Measurements from ENCODE around the gene TIMM17A.
"Not testable (repeated sequence)": the region's sequence is repeated elsewhere in the genome, so short reads cannot be mapped to it uniquely, and the experiment has no call there.

Gene TIMM17A

DNA sequence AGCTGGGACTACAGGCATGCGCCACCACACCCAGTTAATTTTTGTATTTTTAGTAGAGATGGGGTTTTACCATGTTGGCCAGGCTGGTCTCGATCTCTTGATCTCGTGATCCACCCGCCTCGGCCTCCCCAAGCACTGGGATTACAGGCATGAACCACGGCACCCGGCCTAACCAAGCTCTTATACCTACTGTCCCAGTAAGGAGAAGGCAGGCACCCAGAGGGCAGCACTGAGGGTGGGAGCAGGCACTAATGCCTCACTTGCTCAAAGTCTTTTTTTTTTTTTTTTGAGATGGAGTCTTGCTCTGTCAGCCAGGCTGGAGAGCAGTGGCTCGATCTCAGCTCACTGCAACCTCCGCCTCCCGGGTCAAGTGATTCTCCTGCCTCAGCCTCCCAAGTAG lies 15.0 kb upstream of the TIMM17A start:
- DNase-seq (ENCODE audit: low read depth) = not testable (repeated sequence)

DNA sequence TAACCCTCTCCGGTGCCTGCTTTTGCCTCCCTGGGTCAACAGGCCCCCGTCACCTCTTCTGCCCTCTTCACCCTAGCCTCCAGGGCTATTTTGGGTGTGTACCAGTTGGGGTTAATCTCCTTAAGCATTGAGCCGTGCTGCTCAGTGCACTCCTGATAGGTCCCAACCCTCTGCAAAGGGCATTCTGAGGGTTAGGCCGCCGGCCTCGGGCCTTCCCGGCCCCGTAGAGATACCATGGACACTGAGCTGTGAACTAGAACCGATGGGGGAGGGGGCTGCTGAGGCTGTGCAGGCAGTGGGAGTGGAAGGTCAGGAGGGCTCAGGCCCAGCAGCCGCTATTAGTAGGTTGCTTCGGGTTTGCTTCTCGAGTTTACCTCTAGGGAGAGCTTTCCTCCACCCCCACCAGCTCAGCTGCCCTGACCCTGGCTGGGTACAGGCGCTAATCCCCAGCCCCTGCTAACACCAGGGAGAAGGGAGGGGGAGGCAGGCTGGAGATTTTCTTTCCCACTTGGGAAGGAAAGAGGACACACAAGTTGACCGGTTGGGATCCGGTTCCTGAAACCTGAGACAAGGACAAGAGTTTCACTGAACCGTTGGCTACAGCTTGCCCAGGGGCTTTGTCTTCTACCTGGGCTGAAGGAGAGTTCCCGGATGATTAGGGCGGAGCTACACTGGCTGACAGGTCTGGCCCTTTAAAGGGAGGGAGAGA lies 13.7 kb upstream of the TIMM17A start:
- no peak for DNase-seq (ENCODE audit: low read depth)

DNA sequence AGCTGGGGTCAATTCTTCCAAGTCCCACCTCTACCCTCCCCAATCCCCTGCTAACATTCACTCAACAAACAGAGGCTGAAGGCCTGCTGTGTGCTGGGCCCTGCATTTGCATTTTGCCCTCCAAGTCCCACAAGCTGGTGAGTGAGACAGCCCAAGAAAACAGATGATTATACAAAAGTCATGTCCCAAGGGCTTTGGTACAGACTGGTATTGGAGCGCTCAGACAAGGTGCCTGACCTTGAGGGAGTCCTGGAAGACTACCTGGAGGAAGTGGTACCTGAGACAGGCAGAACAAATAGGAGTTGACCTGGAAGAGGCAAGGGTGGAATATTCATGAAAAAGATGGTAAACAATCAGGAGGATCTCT lies 13.2 kb upstream of the TIMM17A start:
- DNase-seq (ENCODE audit: low read depth) = no peak

DNA sequence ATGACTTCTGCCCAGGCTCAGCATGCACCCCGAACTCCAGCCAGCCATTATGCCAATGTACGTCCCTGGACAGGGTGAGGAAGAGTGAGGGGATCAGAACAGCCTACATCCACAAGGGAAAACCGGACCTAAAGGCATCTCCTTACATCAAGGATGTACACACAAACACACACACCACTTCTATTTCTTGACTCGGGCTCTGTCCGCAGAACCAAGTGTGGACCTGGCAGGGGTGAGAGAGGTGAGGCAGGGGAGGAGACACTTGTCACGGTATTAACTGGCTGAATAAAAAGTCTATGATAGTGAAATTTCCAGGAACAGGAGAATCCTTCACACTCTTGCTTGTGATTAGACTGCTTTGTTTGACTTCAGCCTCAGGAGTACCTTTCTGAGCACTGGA lies 11.3 kb upstream of the TIMM17A start:
- DNase-seq (ENCODE audit: low read depth) = no peak

DNA sequence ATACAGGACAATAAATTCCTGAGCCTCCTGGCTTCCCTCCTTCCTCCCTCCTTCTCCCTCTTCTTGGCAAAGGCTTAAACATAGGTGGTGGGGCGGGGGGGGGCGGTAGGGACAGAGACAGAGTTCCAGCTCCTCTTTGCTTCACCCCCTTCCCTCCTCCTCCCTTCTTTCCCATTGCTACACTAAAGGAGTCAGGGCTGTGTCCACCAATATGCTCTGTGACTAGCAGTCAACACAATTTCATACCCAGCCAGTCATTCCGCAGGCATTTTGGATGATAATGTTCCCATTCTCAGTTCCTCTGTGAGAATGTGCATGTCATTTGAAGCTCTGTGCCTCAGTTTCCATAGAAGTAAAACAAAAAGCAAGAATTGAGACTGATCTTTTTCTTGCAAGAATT lies 10.7 kb upstream of the TIMM17A start:
- DNase-seq (ENCODE audit: low read depth) = no peak

DNA sequence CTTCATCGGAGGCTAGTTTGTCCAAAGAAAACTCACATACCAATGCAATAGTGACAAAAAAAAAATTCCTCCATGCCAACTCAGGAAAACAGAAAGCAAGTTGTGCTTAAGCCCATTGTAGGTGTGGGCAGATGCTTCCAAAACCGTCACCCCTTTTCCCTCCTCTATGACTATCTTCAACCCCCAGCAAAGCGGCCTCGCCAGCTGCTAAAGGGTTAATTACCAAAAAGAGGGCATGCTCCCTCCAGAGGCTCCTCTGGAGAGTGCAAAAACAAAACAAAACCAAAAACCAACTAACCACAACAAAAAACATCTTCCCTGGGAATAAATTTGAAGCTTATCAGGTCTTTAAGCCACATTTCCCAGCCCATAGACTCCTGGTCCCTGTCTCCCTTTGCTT lies 10.1 kb upstream of the TIMM17A start:
- DNase-seq (ENCODE audit: low read depth) = no peak

DNA sequence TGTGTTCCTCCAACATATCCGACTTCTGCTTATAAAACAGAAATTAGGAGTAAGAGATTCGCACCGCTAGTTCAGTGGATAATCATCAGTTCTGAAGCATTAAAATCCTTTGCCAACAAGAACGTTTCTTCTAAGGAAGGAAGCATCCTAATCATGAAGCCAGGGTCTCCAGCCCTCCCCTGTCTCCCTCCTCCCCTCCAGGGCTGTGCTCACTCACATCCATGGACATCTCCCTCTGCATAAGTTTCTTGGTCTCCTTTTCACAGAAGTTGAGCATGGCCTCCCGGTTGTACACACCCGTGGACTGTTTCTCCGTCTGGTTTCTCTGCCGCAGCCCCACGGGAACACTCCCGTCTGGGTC lies 9.5 kb upstream of the TIMM17A start:
- DNase-seq (ENCODE audit: low read depth) = no peak

DNA sequence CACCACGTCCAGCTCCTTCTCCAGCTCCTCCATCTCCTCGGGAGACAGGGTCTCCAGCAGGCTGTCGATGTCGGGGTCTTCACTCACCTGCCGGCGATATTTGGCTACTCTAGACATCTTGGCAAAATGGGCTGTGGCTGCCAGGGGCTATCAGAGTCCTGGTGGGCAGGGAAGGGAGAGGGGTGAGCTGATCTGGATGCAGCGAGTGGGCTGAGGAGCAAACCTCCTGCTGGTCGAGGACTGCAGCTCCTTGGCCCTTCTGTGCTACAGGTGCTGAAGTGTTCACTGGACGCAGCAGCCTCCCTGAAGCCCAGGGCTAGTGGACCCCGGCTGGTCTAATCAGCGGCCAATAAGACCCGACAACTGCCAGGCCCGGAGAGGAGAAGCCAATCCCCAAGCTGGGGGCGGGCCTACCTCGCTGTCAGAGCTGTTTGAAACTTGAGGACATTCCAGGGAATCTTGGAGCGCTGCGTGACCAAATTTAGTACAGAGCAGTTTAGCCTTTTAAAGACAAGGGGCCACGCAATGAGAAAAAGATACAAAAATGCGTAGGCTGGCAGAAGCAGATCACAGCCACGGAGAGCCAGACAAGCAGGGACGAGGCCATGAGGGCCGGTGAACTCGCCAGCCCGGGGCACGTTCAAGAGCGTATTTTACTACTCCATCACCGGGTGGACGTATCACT lies 8.9 kb upstream of the TIMM17A start, which contains the start of gene LMOD1:
LMOD1 (minus strand) TSS at position 325 of the 685 bp plus-strand sequence; CDS start at position 117, 208 bp downstream.
- DNase-seq (ENCODE audit: low read depth) = peak; percentile 5

DNA sequence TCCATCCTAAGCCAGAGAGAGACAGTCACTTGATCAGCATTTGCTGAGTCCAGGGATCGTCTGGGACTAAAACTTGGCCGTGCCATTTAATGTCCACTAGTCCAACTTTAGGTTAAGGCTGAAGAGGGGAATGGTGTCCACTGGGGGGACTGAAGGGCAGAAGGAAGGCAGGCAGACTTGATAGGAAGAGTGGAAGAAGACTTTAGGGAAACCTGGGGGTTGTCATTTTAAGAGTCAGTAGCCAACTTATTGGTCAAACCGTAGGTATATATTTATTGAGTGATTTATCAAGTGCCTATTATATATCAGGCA lies 7.7 kb upstream of the TIMM17A start:
- DNase-seq (ENCODE audit: low read depth) = no peak

DNA sequence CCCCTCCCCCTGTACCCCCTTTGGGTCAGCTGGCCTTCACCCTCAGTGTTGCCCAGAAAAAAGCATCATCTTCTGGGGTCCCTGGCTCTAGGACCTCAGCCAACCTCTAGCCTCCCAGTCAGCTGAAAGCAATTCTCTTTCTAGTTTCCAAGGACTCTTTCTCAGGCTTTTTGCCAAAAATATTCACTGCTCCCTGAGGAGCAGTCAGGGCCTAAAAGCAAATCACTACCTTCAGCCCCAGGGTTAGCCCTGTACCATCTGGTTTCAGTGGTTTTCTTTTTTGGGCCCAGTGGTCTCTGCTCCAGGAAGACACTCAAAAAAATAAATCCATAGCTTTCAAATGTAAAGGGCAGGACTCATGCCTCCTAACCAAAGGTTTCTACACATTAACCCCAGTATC lies 5.8 kb upstream of the TIMM17A start:
- no peak for DNase-seq (ENCODE audit: low read depth)

DNA sequence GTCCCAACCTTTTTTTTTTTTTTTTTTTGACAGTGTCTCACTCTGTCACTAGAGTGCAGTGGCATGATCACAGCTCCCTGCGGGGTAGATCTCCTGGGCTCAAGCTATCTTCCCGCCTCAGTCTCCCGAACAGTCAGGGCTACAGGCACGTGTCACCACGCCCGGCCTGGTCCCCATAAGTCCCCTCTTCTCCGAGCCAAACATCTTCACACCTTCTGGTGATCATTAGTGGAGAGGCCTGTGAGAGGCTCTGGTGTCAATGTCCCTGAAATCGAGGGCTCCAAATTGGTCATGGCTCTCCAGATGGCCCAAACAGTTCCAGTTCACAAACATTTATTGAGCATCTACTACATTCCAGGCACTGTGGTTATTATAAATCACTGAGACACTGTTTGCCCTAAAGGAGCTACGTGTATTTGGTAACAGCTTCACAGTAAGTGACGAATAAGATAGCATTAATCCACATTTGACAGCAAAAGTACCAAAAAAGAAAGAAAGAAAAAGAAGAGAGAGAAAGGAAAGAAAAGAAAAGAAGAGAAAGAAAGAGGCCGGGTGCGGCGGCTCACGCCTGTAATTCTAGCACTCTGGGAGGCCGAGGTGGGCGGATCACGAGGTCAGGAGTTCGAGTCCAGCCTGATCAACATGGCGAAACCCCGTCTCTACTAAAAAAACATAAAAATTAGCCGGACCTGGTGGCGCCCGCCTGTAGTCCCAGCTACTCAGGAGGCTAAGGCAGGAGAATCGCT lies 867 bp upstream of the TIMM17A start:
- DNase-seq (ENCODE audit: low read depth) = no peak

DNA sequence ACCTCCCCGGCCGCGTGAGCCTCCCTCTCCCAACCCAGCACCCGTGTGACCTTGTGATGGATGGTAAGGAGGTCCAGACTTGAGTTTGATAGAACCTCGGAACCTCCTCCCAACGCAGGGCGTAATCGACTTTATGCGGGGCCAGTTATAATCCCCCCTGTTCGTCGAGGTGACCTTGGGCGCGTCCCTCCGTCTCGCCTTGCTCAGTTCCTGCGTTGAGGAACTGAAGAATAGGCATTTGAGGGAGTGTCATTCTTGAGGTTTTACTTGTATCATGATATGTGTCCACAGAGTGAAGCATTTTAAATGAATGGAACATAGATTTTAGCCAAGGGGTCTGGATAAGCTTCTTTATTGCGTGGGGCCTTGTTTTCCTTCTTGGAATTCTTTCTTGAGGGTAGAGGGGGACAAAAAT lies 433 bp downstream of the TIMM17A start:
- no peak for DNase-seq (ENCODE audit: low read depth)

DNA sequence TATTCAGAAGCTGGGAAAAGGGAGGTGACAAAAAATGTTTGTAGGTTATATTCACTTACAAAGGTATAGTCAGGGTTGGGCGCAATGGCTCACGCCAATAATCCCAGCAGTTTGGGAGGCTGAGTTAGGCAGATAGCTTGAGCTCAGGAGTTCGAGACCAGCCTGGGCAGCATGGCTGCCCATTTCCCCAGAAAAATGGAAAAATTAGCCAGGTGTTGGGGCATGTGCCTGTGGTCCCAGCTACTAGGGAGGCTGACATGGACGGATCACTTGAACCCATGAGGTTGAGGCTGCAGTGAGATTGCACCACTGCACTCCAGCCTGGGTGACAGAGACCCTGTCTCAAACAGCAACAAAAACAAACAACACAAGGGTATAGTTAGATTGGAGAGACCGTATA lies 3.0 kb downstream of the TIMM17A start:
- DNase-seq (ENCODE audit: low read depth) = no peak

DNA sequence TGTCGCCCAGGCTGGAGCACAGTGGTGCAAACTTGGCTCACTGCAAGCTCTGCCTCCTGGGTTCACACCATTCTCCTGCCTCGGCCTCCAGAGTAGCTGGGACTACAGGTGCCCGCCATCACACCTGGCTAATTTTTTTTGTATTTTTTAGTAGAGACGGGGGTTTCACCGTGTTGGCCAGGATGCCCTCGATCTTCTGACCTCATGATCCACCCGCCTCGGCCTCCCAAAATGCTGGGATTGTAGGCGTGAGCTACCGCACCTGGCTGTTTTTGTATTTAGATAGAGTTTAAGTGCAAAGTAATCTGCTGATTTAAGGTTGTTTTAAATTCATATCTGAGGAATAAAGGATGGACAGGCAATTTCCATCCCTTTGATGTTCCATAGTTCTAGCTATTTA lies 7.1 kb downstream of the TIMM17A start:
- not testable (repeated sequence) for DNase-seq (ENCODE audit: low read depth)

DNA sequence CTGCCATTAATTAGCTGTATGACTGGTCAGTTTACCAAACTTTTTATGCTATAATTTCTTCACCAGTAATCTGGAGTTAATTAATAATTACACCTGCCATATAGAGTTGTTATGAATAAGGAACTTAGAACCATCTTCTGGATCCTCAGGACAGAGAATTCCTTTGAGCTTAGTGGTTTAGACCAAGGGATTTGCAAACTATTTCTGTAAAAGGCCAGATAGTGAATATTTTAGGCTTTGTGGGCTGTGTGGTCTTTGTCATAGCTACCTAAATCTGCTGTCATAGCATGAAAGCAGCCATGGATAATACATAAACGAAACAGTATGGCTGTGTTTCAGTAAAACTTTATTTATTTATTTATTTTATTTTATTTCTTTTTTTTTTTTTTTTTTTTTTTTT lies 9.0 kb downstream of the TIMM17A start:
- DNase-seq (ENCODE audit: low read depth) = no peak

DNA sequence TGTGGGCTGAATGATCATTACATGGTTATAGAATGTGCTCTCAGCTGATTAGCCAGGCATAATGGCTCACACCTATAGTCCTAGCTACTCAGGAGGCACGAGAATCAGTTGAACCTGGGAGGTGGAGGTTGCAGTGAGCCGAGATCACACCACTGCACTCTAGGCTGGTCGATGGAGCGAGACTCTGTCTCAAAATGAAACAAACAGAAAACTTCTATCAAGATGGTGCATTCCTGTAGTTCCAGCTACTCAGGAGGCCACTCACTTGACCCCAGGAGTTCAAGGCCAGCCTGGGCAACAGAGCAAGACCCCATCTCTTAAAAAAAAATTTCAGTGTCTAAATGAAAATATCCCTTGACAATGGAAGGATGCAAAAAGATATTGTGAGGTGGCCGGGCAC lies 10.9 kb downstream of the TIMM17A start:
- no peak for DNase-seq (ENCODE audit: low read depth)

DNA sequence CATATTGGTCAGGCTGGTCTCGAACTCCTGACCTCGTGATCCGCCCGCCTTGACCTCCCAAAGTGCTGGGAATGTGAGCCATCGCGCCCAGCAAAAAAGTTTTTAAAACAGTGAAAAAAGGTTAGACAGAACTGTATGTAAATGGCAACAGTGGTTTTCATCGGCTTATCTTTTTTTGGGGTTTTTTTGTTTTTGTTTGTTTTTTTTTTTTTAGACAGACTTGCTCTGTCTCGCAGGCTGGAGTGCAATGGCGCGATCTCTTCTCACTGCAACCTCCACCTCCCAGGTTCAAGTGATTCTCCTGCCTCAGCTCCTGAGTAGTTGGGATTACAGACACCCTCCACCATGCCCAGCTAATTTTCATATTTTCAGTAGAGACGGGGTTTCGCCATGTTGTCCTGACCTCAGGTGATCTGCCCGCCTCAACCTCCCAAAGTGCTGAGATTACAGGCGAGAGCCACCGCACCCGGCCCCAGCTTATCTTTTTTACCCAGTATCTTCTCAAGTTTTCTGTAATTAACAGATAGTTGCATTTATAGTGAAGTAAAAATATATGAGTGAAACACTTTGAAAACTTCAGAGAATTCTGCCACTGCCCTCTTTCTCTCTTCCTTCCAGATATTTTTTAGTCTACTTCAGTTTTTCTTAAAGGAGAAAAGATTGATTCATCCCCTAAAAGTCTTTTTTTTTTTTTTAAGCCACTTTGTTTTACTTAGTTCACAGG lies 13.1 kb downstream of the TIMM17A start:
- DNase-seq (ENCODE audit: low read depth) = no peak

DNA sequence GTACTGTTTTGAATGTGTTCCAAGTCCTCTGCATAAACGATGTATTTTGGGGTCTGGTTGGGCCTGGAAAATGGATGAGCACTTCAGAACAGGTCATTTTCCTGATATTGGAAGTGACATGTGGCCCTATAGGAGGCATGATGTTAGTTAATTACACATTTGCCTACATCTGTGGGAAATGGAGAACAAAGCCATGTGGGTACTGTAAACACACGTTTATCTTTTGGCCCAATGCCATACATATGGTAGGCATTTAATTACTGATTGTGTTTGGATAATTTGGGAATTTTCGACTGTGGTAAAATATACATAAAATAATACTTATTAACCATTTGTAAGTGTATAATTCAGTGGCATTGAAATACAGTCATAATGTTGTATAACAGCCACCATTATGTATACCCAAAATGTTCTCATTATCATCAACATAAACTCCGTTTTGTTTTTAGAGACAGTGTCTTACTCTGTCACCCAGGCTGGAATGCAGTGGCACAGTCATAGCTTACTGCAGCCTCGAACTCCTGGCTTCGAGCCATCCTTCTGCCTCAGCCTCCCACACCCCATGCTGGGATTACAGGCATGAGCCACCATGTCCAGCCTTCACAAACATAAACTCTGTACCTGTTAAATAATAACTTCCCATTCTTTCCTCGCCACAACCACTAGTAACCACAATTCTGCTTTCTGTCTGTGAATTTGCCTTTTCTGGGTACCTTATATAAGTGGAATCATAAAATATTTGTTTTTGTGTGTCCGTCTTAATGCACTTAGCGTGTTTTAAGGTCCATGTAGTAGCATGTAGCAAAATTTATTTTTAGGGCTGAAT lies 15.2 kb downstream of the TIMM17A start:
- no peak for DNase-seq (ENCODE audit: low read depth)

DNA sequence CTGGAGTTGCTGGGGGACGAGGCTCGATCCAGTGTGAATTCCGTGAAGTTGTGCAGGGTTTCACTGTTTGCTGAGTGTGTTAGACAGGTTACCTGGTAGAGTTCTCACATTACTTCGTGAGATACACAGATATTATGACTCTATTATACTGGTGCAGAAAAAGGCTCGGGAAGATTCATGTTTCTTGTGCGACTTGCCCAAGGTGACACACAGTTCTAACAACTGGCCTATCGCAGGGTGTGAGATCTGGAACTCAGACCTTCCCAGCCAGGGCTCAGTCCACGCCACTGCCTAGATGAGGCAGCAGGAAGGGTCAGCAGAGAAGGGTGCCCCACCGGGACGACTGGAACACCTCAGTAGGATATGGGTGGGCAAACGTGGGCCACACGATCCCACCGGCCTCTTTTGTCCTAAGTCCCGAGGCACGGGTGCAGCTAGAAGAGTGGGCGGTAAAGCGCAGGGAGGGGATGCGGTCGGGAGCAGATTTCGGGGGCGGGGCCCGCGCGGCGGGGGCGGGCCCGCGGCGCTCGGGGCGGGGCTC lies 26.8 kb downstream of the TIMM17A start:
- DNase-seq (ENCODE audit: low read depth) = peak; percentile 75

DNA sequence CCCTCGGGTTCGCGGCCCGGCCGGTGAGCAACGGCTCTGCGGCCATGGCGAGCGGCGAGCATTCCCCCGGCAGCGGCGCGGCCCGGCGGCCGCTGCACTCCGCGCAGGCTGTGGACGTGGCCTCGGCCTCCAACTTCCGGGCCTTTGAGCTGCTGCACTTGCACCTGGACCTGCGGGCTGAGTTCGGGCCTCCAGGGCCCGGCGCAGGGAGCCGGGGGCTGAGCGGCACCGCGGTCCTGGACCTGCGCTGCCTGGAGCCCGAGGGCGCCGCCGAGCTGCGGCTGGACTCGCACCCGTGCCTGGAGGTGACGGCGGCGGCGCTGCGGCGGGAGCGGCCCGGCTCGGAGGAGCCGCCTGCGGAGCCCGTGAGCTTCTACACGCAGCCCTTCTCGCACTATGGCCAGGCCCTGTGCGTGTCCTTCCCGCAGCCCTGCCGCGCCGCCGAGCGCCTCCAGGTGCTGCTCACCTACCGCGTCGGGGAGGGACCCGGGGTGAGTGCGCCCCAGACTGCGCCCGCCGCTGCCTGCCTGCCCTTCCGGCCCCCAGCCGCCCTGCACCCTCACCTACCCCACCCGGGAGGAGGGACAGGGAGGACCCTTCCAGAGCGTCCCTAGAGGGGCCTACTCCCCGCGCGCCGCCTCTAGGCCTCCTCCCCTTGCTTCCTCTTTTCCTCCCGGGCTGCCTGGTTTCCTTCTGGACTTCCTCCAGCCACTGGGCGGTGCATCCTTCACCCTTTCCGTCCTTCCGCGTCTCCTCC lies 27.5 kb downstream of the TIMM17A start, which contains the start of gene RNPEP:
RNPEP (plus strand) TSS at position 26 of the 757 bp plus-strand sequence; CDS start at position 45, 19 bp downstream.
- peak; percentile 42 for DNase-seq (ENCODE audit: low read depth)

DNA sequence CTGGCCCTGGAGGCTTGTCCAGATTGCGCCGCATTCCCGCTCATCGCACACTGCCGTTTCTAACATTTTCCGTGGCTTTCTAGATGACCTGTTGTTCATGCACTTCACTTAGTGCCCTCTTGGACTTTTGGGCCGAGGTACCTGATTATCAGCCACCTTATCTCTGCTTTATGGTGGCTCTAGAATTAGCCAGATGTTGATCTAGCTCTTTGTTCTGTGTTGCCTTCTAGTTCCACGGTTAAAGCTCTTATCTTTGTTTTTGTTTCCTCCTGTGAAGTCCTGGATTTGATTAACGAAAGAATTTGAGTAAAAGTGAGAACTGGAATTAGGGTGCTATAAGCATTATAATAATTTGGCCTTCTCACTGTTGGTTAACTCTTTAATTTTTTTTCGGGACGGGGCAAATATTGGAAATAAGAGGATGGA lies 28.1 kb downstream of the TIMM17A start:
- no peak for DNase-seq (ENCODE audit: low read depth)
